Ureter (tissue), 1 donor: Measurements from ENCODE around the gene ADAMTSL3. TPM values are rescaled to one million over a fixed set of nuclear protein-coding genes. Genes with fewer than 3 reads are reported as not detected.
"Not testable (repeated sequence)": the region's sequence is repeated elsewhere in the genome, so short reads cannot be mapped to it uniquely, and the experiment has no call there.

Experiments
- DNase-seq: peaks from one replicate; pipeline ENCODE4 v3.0.0-alpha.2; 2020; ENCODE audit warnings: low spot score
- total RNA-seq: library from RNA; stranded (reverse); gene quantifications from one replicate; pipeline ENCODE4 v1.2.4, GENCODE V29; 2023
- donor health status: DM: yes; HTN: yes; CAD: no.

The ADAMTSL3 gene
- total RNA-seq, 1 donor from 2014 or later: 9.7 TPM

GRCh38 chr15:84086071-84086470, 432.1 kb downstream of the ADAMTSL3 start:
- DNase-seq: not testable (repeated sequence)

Other genes with a start within 250 kb of the ADAMTSL3 start
- gene SH3GL3, start 206.8 kb upstream of the ADAMTSL3 start, total RNA-seq: 0.26 TPM